Suprapubic skin (tissue), 4 donors: ENCODE results near the gene PCYOX1L.

ENCODE experiments used
- POLR2A ChIP-seq, 2 donors: fragments of 450-650 bp; IDR thresholded peaks; one replicate each; pipeline ENCODE4 v1.6.1; 2017; ENCODE audit warnings: antibody characterized with exemption in 2 of 2, mild to moderate bottlenecking in 2 of 2, moderate library complexity in 2 of 2
- POLR2AphosphoS5 ChIP-seq, 3 donors: sonication (generic); formaldehyde crosslinking; IDR thresholded peaks; one replicate each; pipeline ENCODE4 v1.6.1; 2017; ENCODE audit warnings: antibody characterized with exemption in 3 of 3
- TF ChIP-seq, protein P1 (sequence below), 2 donors: fragments of 200-600 bp in 1 of 2; fragments of 450-650 bp in 1 of 2; sonication (generic) in 1 of 2; IDR thresholded peaks; one replicate each; pipeline ENCODE4 v1.5.1; 2016 to 2019; ENCODE audit warnings: antibody characterized with exemption in 2 of 2, mild to moderate bottlenecking in 1 of 2, moderate library complexity in 1 of 2

GRCh38 chr5:149366169-149366729, 8.4 kb downstream of the PCYOX1L start:
- TF ChIP-seq, protein P1, sequence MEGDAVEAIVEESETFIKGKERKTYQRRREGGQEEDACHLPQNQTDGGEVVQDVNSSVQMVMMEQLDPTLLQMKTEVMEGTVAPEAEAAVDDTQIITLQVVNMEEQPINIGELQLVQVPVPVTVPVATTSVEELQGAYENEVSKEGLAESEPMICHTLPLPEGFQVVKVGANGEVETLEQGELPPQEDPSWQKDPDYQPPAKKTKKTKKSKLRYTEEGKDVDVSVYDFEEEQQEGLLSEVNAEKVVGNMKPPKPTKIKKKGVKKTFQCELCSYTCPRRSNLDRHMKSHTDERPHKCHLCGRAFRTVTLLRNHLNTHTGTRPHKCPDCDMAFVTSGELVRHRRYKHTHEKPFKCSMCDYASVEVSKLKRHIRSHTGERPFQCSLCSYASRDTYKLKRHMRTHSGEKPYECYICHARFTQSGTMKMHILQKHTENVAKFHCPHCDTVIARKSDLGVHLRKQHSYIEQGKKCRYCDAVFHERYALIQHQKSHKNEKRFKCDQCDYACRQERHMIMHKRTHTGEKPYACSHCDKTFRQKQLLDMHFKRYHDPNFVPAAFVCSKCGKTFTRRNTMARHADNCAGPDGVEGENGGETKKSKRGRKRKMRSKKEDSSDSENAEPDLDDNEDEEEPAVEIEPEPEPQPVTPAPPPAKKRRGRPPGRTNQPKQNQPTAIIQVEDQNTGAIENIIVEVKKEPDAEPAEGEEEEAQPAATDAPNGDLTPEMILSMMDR (IDR thresholded peaks at IDR 0.05): no peak
- no peak for TF ChIP-seq POLR2A (IDR thresholded peaks at IDR 0.05)
- TF ChIP-seq POLR2AphosphoS5 (IDR thresholded peaks at IDR 0.05): no peak
